ACC112 (cell line): ENCODE results near the gene SHB.

Experiments
- H2AFZ ChIP-seq: fragments of 200-600 bp; sonication (generic); one replicate; pipeline ENCODE4 v1.6.0; 2017; ENCODE audit warnings: antibody characterized with exemption, low read length; ENCODE audit not compliant: unreplicated experiment
- H3K27ac ChIP-seq: fragments of 200-600 bp; sonication (generic); 2 replicates; pipeline ENCODE4 v1.5.1; 2014; ENCODE audit warnings: low read depth, mild to moderate bottlenecking, antibody characterized with exemption, low read length, moderate library complexity
- H3K27me3 ChIP-seq: fragments of 200-600 bp; sonication (generic); 2 replicates; pipeline ENCODE4 v1.6.1; 2014; ENCODE audit warnings: mild to moderate bottlenecking, antibody characterized with exemption, low read length, moderate library complexity, mixed read lengths; ENCODE audit not compliant: insufficient read depth
- H3K36me3 ChIP-seq: fragments of 200-600 bp; sonication (generic); 2 replicates; pipeline ENCODE4 v1.6.1; 2016; ENCODE audit warnings: mild to moderate bottlenecking, antibody characterized with exemption, low read length, moderate library complexity, mixed read lengths; ENCODE audit not compliant: insufficient read depth
- H3K4me1 ChIP-seq: fragments of 200-600 bp; sonication (generic); one replicate; pipeline ENCODE4 v1.6.1; 2016; ENCODE audit warnings: low read length, mixed read lengths; ENCODE audit not compliant: insufficient read depth, unreplicated experiment, control insufficient read depth
- H3K4me3 ChIP-seq: fragments of 200-600 bp; sonication (generic); 2 replicates; pipeline ENCODE4 v1.5.1; 2014; ENCODE audit warnings: mild to moderate bottlenecking, low read depth, low read length
- H3K79me2 ChIP-seq: fragments of 200-600 bp; sonication (generic); one replicate; pipeline ENCODE4 v1.6.0; 2016; ENCODE audit warnings: low read length; ENCODE audit not compliant: control insufficient read depth, unreplicated experiment, insufficient read depth

SHB gene

DNA sequence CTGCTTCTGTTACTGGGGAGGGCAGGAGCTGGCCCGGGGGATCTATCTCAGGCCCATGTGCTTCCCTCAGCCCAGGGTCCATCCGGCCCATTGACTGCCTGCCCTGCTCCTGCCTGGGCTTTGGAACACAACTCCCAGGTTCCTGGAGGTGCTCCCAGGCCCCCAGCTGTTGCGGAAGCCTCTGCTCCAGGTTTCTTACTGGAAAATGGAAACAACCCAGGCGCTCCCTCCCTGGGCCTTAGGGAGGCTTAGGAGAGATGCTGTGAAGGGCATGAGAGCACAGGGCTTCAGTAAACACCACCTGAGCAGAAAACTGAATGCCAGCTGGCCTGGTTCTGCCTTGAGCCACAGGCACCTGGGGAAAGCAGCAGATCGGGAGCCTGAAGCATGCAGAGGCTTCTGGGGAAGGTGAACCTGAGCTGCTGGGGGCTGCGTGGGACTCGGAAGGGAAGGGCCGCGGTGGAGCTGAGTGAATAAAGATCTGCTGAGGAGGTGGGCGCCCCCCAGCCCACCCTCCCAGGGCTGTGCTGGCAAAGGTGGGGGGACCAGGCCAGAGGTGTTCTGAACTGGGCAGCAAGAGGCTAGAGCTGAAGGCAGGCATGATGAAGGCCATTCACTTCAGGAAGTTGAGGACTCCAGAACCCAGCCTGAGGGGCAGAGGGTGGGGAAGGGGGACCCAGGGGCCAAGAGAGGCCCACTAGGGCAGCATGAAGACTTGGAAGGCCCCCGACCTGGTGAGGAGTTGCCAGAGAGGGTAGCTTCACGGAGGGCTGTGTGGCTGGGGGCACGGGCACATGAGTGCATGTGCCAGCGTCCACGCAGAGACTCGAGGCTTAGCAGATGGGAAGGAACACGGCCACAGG lies 64.8 kb downstream of the SHB start:
- H3K79me2 ChIP-seq: peaks cover 40% of the 10 kb centered on the region
- no peak overlapping the region for H2AFZ ChIP-seq
- no peak overlapping the region for H3K27ac ChIP-seq

DNA sequence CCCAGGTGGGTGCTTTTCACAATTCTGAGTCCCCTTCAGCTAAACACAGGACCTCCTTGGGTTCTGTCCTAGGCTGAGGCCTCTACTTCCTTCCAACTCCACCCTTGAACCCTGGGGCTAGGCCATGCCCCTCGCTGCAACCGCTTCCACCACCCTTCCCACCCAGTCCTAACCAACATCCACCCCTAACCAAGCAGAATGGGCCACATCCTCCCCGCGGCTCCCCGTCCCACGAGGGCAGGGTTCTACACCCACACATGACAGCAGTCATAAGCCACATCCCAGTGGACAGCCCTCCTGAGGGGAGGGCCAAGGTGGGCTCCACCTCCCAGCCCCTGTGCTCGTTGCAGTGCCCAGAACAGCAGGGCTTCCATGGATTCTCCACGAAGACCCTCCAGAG lies 65.8 kb downstream of the SHB start:
- Histone ChIP-seq H3K27me3 (no peaks in the 10 kb centered on the region), H3K4me1 (peaks cover 44% of the 10 kb centered on the region), H3K4me3 (no peak overlapping the region), H3K36me3 (no peaks in the 10 kb centered on the region), H2AFZ (no peak overlapping the region), H3K79me2 (peaks cover 42% of the 10 kb centered on the region), H3K27ac (no peak overlapping the region)

More for the DNA sequence above, 64.8 kb downstream of the SHB start:
- no peaks in the 10 kb centered on the region for H3K27me3 ChIP-seq
- H3K4me3 ChIP-seq: no peak overlapping the region
- no peaks in the 10 kb centered on the region for H3K36me3 ChIP-seq
- peaks cover 45% of the 10 kb centered on the region for H3K4me1 ChIP-seq

DNA sequence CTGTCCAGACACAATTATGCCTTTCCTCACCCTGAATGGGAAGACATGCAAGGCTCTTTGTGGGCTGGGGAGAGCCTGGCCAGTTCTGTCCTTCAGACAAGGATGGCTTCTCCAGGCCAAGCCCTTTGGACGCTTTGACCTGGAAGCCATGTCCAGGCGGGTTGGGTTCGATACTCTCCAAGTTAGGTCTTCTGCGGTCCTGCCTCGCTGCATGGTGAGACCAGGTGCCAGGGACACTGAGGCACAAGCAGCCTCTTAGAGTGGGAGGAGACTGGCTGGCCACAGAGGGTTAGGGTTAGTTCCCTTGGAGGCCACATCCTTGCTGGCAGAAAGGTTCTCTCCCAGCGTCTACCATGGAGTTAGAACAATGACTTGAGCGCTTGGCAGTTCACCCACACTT lies 67.6 kb downstream of the SHB start:
- no peak overlapping the region for H3K27ac ChIP-seq
- no peak overlapping the region for H3K4me3 ChIP-seq
- no peaks in the 10 kb centered on the region for H3K27me3 ChIP-seq
- peaks cover 34% of the 10 kb centered on the region for H3K4me1 ChIP-seq
- no peak overlapping the region for H2AFZ ChIP-seq
- H3K36me3 ChIP-seq: no peaks in the 10 kb centered on the region
- peaks cover 38% of the 10 kb centered on the region for H3K79me2 ChIP-seq

DNA sequence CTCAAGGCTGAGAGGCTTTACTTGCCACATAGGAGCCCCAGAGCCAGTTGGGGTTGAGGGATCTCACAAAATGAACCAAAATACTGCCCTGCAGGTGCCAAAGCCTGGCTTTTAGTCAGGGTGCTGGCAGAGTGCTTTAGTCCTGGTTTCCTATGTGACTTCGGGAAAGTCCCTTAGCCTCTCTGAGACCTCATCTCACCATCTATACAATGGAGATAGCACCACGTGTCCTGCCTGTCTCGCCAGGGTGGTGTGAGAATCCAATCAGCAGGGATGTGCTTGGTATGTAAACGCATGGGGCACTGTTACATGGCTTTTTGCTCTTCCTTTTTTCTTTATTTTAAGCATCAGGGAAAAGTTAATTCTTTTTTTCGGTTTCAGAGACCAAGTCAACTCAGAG lies 68.3 kb downstream of the SHB start:
- H3K79me2 ChIP-seq: peaks cover 35% of the 10 kb centered on the region
- H2AFZ ChIP-seq: no peak overlapping the region
- no peaks in the 10 kb centered on the region for H3K36me3 ChIP-seq
- peaks cover 41% of the 10 kb centered on the region for H3K4me1 ChIP-seq
- H3K27ac ChIP-seq: 0 out of 2 replicates have a peak overlapping the region, but pooled peaks have one; percentile 13
- no peaks in the 10 kb centered on the region for H3K27me3 ChIP-seq
- H3K4me3 ChIP-seq: no peak overlapping the region

DNA sequence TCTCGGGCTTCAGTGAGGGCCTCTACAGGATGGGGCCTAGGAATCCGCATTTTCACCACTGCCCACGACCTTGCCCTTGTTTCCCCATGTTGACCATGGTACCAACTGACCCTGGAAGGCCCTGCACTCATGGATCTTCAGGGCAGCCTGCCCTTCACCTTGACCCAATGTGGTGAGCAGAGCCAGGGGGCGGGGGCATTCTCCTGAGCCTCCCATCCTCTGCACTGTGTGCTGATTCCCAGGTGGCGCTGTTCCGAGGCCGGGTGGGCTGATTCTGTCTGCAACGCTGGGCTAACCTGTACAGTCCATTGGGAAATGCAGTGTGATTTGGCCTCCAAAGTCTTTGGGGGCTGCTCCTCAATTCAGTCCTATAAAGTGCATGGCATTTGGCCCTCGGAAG lies 68.7 kb downstream of the SHB start:
- Histone ChIP-seq H3K27ac (peak overlapping the region; percentile 71; the same call in 1 of the 2 replicates), H3K4me1 (peaks cover 45% of the 10 kb centered on the region), H3K27me3 (no peaks in the 10 kb centered on the region), H3K79me2 (peaks cover 34% of the 10 kb centered on the region), H3K36me3 (no peaks in the 10 kb centered on the region), H2AFZ (no peak overlapping the region), H3K4me3 (no peak overlapping the region)

DNA sequence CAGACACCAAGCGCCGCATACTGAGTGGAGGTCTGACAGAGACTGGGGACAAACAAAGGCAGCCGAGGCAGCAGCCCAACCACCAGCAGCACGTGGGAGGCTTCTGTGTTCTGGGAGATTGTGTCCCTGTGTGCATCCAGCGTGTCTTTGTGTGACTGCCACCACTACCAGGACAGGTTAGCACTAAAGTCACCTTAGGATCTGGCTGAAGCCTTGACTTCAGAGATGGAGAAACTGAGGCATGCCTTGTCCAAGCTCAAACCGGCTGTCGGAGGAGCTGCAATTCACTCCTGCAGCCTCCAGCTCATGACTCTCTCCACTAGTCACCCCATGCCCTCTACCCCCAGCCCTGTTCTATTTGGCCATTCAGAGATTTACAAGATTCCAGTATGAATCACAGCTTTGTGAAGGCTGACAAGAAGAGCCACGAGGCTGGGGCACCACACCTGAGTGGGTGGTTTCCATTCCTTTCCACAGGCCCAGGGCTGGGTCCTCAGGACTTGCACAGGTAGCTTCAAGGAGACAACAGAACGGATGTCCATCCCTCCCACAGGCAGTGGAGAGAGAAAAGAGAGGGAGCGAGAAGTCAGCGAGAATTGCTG lies 69.3 kb downstream of the SHB start:
- Histone ChIP-seq H3K36me3 (no peaks in the 10 kb centered on the region), H3K4me1 (peaks cover 52% of the 10 kb centered on the region), H2AFZ (no peak overlapping the region), H3K27ac (peak overlapping the region; percentile 71), H3K27me3 (no peaks in the 10 kb centered on the region), H3K4me3 (no peak overlapping the region), H3K79me2 (peaks cover 31% of the 10 kb centered on the region)

DNA sequence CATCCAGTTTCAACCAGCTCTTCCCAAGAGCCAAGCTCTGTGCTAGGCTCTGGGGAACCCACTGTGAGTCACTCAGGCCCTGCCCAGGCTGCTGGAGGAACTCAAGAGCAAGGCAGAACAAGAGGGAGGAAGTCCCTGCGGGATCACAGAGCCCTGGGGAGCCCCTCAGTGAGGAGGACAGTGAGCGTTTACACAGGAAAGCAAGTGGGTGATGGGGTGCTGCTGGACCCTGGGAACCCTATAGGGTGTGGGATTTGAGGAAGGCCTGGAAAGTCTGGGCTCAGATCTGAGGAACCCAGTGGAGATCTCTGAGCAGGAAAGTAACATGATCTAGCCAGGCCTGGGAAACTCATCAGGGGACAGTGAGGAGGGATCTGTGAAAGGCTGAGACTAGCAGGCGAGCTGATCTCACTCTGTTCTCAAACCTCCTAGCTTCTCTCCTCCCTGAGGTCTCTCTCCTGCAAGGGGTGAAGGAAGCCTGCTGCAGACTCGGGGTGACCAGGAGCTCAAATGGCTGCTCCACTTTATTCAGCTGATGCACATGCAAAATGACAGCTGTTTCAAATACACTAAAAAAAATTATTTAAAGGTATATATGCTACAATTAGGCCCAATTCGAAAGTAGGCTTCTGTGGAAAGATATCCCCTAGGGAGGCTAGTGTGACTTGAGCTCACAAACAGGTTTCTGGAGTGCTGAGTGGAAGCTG lies 70.0 kb downstream of the SHB start:
- H3K36me3 ChIP-seq: no peaks in the 10 kb centered on the region
- H3K79me2 ChIP-seq: peaks cover 33% of the 10 kb centered on the region
- H3K27me3 ChIP-seq: no peaks in the 10 kb centered on the region
- H2AFZ ChIP-seq: no peak overlapping the region
- peaks cover 58% of the 10 kb centered on the region for H3K4me1 ChIP-seq
- no peak overlapping the region for H3K4me3 ChIP-seq
- peak overlapping the region; percentile 71 for H3K27ac ChIP-seq

DNA sequence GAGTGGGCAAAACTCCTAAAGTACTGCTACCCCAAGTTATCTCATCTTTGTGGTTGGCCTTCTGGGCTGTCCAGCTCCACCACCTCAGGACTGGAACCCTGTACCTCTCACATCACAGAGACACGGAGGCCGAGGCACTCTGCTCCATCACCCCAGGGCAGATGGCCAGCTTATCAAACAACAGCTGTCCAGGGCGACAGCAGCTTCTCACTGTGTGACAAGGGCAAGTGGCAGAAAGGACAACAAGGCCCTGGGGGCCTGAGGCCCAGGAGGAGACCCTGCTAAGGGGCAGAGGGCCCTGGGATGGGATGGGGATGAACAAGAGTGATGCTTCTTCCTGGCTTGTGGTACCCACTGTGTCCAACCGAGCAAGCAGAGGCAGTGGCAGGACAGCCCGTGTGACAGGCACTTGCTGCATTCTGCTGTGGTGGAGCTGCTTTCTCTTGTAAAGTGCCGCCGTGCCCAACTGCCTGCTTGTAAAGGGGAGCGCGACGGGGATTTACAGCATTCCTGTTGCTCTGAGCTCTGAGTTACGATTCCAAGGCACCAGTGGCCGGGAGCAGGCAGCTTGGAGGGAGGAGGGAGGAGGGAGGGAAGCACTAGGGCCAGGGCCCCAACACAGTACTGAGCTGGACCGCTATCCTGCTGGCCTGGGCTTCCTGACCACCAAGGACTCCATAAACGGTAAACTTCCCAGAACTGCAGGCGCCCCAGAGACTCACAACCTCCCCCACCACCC lies 71.2 kb downstream of the SHB start:
- peak overlapping the region; percentile 71; the same call in 1 of the 2 replicates for H3K27ac ChIP-seq
- H3K27me3 ChIP-seq: no peaks in the 10 kb centered on the region
- H3K79me2 ChIP-seq: peaks cover 43% of the 10 kb centered on the region
- no peak overlapping the region for H2AFZ ChIP-seq
- H3K4me1 ChIP-seq: peaks cover 59% of the 10 kb centered on the region
- no peaks in the 10 kb centered on the region for H3K36me3 ChIP-seq
- H3K4me3 ChIP-seq: no peak overlapping the region

DNA sequence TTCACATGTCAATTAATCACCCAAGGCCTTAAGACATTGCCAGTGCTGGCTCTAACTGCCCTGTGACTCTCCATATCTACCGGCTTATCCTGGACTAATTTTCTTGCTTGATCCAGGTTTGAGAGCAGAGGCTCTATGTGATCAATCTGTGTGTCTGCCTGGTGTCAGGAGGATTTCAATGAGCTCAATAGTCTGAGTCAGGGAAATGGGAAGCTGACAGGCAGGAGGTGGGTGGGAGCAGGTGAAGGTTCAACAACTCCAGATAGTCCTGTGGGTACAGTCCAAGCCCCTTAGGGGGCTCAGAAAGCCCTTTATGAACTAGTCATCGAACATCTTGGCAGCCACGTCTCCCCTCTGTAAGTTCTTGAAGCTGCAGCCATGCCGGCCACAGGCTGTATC lies 72.2 kb downstream of the SHB start:
- H3K36me3 ChIP-seq: no peaks in the 10 kb centered on the region
- no peak overlapping the region for H2AFZ ChIP-seq
- H3K27ac ChIP-seq: peak overlapping the region; percentile 88; the same call in 1 of the 2 replicates
- H3K4me3 ChIP-seq: no peak overlapping the region
- H3K27me3 ChIP-seq: no peaks in the 10 kb centered on the region
- H3K79me2 ChIP-seq: peaks cover 50% of the 10 kb centered on the region
- peaks cover 59% of the 10 kb centered on the region for H3K4me1 ChIP-seq
